Lower leg skin (tissue), 3 donors: ENCODE results near the gene RHEBL1.

Experiments used
- CTCF ChIP-seq, 3 donors: fragments of 450-650 bp; IDR thresholded peaks; one replicate each; pipeline ENCODE4 v1.5.1; 2016; ENCODE audit warnings: antibody characterized with exemption in 3 of 3, mild to moderate bottlenecking in 3 of 3, moderate library complexity in 2 of 3
- POLR2A ChIP-seq, 2 donors: fragments of 450-650 bp; IDR thresholded peaks; one replicate each; pipeline ENCODE4 v1.6.1; 2016 to 2017; ENCODE audit warnings: antibody characterized with exemption in 2 of 2, mild to moderate bottlenecking in 1 of 2, moderate library complexity in 1 of 2

GRCh38 chr12:49058366-49059044 lies 11.3 kb downstream of the RHEBL1 start:
- TF ChIP-seq CTCF (IDR thresholded peaks at IDR 0.05) (no peak), POLR2A (IDR thresholded peaks at IDR 0.05) (no peak)
